Fibroblast of peridontal ligament (primary cell): ENCODE measurements around the gene KLK7.

Experiments
- DNase-seq: peaks from one replicate; pipeline ENCODE4 v3.0.0-alpha.2; 2010; ENCODE audit errors: extremely low read depth

KLK7 gene

GRCh38 chr19:50932690-50933083, 51.0 kb downstream of the KLK7 start:
- no peak for DNase-seq

- no peak for DNase-seq
Observed at GRCh38 chr19:50932018-50932689, 51.6 kb downstream of the KLK7 start.

GRCh38 chr19:50931023-50931422, 52.7 kb downstream of the KLK7 start:
- DNase-seq = no peak

- no peak for DNase-seq
Observed at GRCh38 chr19:50928831-50929230, 54.9 kb downstream of the KLK7 start.
